Measurements from ENCODE around the gene ST3GAL3.

Gene ST3GAL3

DNA sequence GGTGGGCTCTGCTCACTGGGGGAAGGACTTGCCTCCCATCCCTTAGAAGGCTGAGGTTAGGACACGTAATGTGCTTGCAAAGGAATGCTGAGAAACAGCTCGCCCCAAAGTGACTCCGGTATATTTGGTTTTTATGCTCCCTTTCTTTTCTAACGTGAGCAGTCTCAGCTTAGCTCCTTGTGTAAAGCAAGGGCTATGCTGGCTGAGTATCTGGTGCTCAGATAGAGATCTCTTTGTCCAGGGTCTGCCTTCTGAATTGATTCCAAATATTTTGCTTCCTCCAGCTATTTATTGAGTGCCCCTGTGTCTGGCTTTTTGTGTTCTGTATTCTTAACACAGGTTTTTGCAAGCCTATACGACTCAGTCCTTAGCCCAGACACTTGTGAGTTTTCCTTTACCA lies 131.7 kb downstream of the ST3GAL3 start:
- H3K23ac ChIP-seq (ENCODE audit: low read length): no peak overlapping the region
- no CpG with 5 or more reads among the region's 5 CpGs for WGBS (ENCODE audit: extremely low coverage, insufficient coverage, insufficient read length)
- H3K79me2 ChIP-seq (ENCODE audit: control insufficient read depth, insufficient read depth, low read length, poor library complexity): peaks cover 3% of the 10 kb centered on the region

GRCh38 chr1:43841321-43842174 lies 134.2 kb downstream of the ST3GAL3 start:
- no peak overlapping the region for H3K18ac ChIP-seq (ENCODE audit: low read length)
- H4K91ac ChIP-seq (ENCODE audit: low read depth, low read length): no peak overlapping the region
- H3K27me3 ChIP-seq (ENCODE audit: insufficient read depth, low read length): no peaks in the 10 kb centered on the region
- no peak overlapping the region for H3K9ac ChIP-seq (ENCODE audit: low read length)
- no peak overlapping the region for H4K12ac ChIP-seq (ENCODE audit: low read depth, low read length)
- H3K4me2 ChIP-seq (ENCODE audit: low read length): no peak overlapping the region
- no peak overlapping the region for H2BK120ac ChIP-seq (ENCODE audit: insufficient read depth, low read length, poor library complexity)
- DNase-seq: no peak
- H3K23ac ChIP-seq (ENCODE audit: low read length): no peak overlapping the region
- H3K4ac ChIP-seq (ENCODE audit: low read depth, low read length): no peak overlapping the region
- H3K27ac ChIP-seq (ENCODE audit: low read depth, low read length): no peak overlapping the region
- H3K36me3 ChIP-seq (ENCODE audit: control insufficient read depth in 1 of 2, insufficient read depth in 2 of 2, low read length in 2 of 2): no peaks in the 10 kb centered on the region
- H3K79me2 ChIP-seq (ENCODE audit: control insufficient read depth, insufficient read depth, low read length, poor library complexity): no peaks in the 10 kb centered on the region
- no peak overlapping the region for H3K14ac ChIP-seq (ENCODE audit: low read length)
- no peaks in the 10 kb centered on the region for H3K9me3 ChIP-seq (ENCODE audit: insufficient read depth, low read depth, low read length)
- no peak overlapping the region for H2BK12ac ChIP-seq (ENCODE audit: low read length)
- H2BK5ac ChIP-seq (ENCODE audit: low read depth, low read length, poor library complexity): no peak overlapping the region
- H2AFZ ChIP-seq (ENCODE audit: insufficient read depth, low read length, poor library complexity): no peak overlapping the region
- no peak overlapping the region for H3K4me3 ChIP-seq (ENCODE audit: low read depth, low read length)
- no peaks in the 10 kb centered on the region for H3K79me1 ChIP-seq (ENCODE audit: low read length)
- H3K4me1 ChIP-seq (ENCODE audit: control insufficient read depth in 1 of 2, insufficient read depth in 2 of 2, low read length in 2 of 2): peaks cover 7 to 11% of the 10 kb centered on the region in 2 experiments
- H4K8ac ChIP-seq (ENCODE audit: low read depth, low read length): no peak overlapping the region
- no CpG with 5 or more reads among the region's 1 CpG for WGBS (ENCODE audit: extremely low coverage, insufficient coverage, insufficient read length)
- no peak overlapping the region for H2AK5ac ChIP-seq (ENCODE audit: low read length)

More for the DNA sequence above, 131.7 kb downstream of the ST3GAL3 start:
- no peaks in the 10 kb centered on the region for H3K27me3 ChIP-seq (ENCODE audit: insufficient read depth, low read length)
- no peak overlapping the region for H4K12ac ChIP-seq (ENCODE audit: low read depth, low read length)
- H4K8ac ChIP-seq (ENCODE audit: low read depth, low read length): no peak overlapping the region
- no peak overlapping the region for H2BK5ac ChIP-seq (ENCODE audit: low read depth, low read length, poor library complexity)
- peak overlapping the region; percentile 39 for H4K91ac ChIP-seq (ENCODE audit: low read depth, low read length)
- H3K79me1 ChIP-seq (ENCODE audit: low read length): peaks cover 4% of the 10 kb centered on the region
- H3K4me2 ChIP-seq (ENCODE audit: low read length): peak overlapping the region; percentile 39
- peaks cover 2% of the 10 kb centered on the region for H3K9me3 ChIP-seq (ENCODE audit: insufficient read depth, low read depth, low read length)
- no peak overlapping the region for H3K14ac ChIP-seq (ENCODE audit: low read length)
- no peaks in the 10 kb centered on the region for H3K36me3 ChIP-seq (ENCODE audit: control insufficient read depth in 1 of 2, insufficient read depth in 2 of 2, low read length in 2 of 2)
- no peak overlapping the region for H3K4ac ChIP-seq (ENCODE audit: low read depth, low read length)
- H2BK120ac ChIP-seq (ENCODE audit: insufficient read depth, low read length, poor library complexity): peak overlapping the region; percentile 64
- H2BK12ac ChIP-seq (ENCODE audit: low read length): peak overlapping the region; percentile 23
- DNase-seq: no peak
- H3K4me1 ChIP-seq (ENCODE audit: control insufficient read depth in 1 of 2, insufficient read depth in 2 of 2, low read length in 2 of 2): peaks cover 23% of the 10 kb centered on the region in 2 experiments
- H3K27ac ChIP-seq (ENCODE audit: low read depth, low read length): peak overlapping the region; percentile 52
- no peak overlapping the region for H3K4me3 ChIP-seq (ENCODE audit: low read depth, low read length)
- H2AK5ac ChIP-seq (ENCODE audit: low read length): no peak overlapping the region
- H3K9ac ChIP-seq (ENCODE audit: low read length): peak overlapping the region; percentile 45
- peak overlapping the region; percentile 62 for H3K18ac ChIP-seq (ENCODE audit: low read length)
- H2AFZ ChIP-seq (ENCODE audit: insufficient read depth, low read length, poor library complexity): no peak overlapping the region

DNA sequence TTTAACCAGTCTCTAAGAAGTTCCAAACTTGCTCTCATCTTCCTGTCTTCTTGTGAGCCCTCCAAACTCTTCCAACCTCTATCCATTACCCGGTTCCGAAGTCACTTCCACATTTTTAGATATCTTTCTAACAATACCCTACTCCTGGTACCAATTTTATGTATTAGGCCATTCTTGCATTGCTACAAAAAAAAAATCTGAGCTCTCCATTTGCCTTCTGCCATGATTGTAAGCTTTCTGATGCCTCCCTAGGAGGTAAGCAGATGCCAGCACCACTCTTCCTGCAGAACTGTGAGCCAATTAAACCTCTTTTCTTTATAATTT lies 134.8 kb downstream of the ST3GAL3 start:
- H3K27me3 ChIP-seq (ENCODE audit: insufficient read depth, low read length): no peaks in the 10 kb centered on the region
- H3K4me1 ChIP-seq (ENCODE audit: control insufficient read depth in 1 of 2, insufficient read depth in 2 of 2, low read length in 2 of 2): peaks cover 7 to 11% of the 10 kb centered on the region in 2 experiments
- no peak overlapping the region for H2AFZ ChIP-seq (ENCODE audit: insufficient read depth, low read length, poor library complexity)
- no peaks in the 10 kb centered on the region for H3K9me3 ChIP-seq (ENCODE audit: insufficient read depth, low read depth, low read length)
- no peaks in the 10 kb centered on the region for H3K79me2 ChIP-seq (ENCODE audit: control insufficient read depth, insufficient read depth, low read length, poor library complexity)
- H2BK12ac ChIP-seq (ENCODE audit: low read length): no peak overlapping the region
- no peak overlapping the region for H4K91ac ChIP-seq (ENCODE audit: low read depth, low read length)
- no peak overlapping the region for H3K18ac ChIP-seq (ENCODE audit: low read length)
- H3K36me3 ChIP-seq (ENCODE audit: control insufficient read depth in 1 of 2, insufficient read depth in 2 of 2, low read length in 2 of 2): no peaks in the 10 kb centered on the region
- no peaks in the 10 kb centered on the region for H3K79me1 ChIP-seq (ENCODE audit: low read length)
- DNase-seq: no peak
- no peak overlapping the region for H4K8ac ChIP-seq (ENCODE audit: low read depth, low read length)
- no peak overlapping the region for H3K23ac ChIP-seq (ENCODE audit: low read length)
- H3K9ac ChIP-seq (ENCODE audit: low read length): no peak overlapping the region
- no peak overlapping the region for H4K12ac ChIP-seq (ENCODE audit: low read depth, low read length)
- H2BK120ac ChIP-seq (ENCODE audit: insufficient read depth, low read length, poor library complexity): no peak overlapping the region
- no peak overlapping the region for H3K4me3 ChIP-seq (ENCODE audit: low read depth, low read length)
- WGBS (ENCODE audit: extremely low coverage, insufficient coverage, insufficient read length): no CpG with 5 or more reads among the region's 2 CpGs
- H2BK5ac ChIP-seq (ENCODE audit: low read depth, low read length, poor library complexity): no peak overlapping the region
- H3K27ac ChIP-seq (ENCODE audit: low read depth, low read length): no peak overlapping the region
- H3K14ac ChIP-seq (ENCODE audit: low read length): no peak overlapping the region
- no peak overlapping the region for H2AK5ac ChIP-seq (ENCODE audit: low read length)
- no peak overlapping the region for H3K4ac ChIP-seq (ENCODE audit: low read depth, low read length)
- no peak overlapping the region for H3K4me2 ChIP-seq (ENCODE audit: low read length)

- H3K4me2 ChIP-seq (ENCODE audit: low read length): no peak overlapping the region
- H3K9me3 ChIP-seq (ENCODE audit: insufficient read depth, low read depth, low read length): no peaks in the 10 kb centered on the region
Measured at GRCh38 chr1:43843684-43844083, 136.3 kb downstream of the ST3GAL3 start.

More at GRCh38 chr1:43843684-43844083, 136.3 kb downstream of the ST3GAL3 start:
- H3K18ac ChIP-seq (ENCODE audit: low read length): no peak overlapping the region
- H4K8ac ChIP-seq (ENCODE audit: low read depth, low read length): no peak overlapping the region
- no peak overlapping the region for H3K4me3 ChIP-seq (ENCODE audit: low read depth, low read length)
- no peak overlapping the region for H2AFZ ChIP-seq (ENCODE audit: insufficient read depth, low read length, poor library complexity)
- H2AK5ac ChIP-seq (ENCODE audit: low read length): no peak overlapping the region
- no CpG with 5 or more reads among the region's 5 CpGs for WGBS (ENCODE audit: extremely low coverage, insufficient coverage, insufficient read length)
- H3K27ac ChIP-seq (ENCODE audit: low read depth, low read length): no peak overlapping the region
- no peak overlapping the region for H3K4ac ChIP-seq (ENCODE audit: low read depth, low read length)
- H2BK120ac ChIP-seq (ENCODE audit: insufficient read depth, low read length, poor library complexity): no peak overlapping the region
- no peak overlapping the region for H2BK12ac ChIP-seq (ENCODE audit: low read length)
- no peaks in the 10 kb centered on the region for H3K27me3 ChIP-seq (ENCODE audit: insufficient read depth, low read length)
- H3K36me3 ChIP-seq (ENCODE audit: control insufficient read depth in 1 of 2, insufficient read depth in 2 of 2, low read length in 2 of 2): no peaks in the 10 kb centered on the region
- H3K79me2 ChIP-seq (ENCODE audit: control insufficient read depth, insufficient read depth, low read length, poor library complexity): no peaks in the 10 kb centered on the region
- no peak overlapping the region for H3K14ac ChIP-seq (ENCODE audit: low read length)
- DNase-seq: no peak
- H2BK5ac ChIP-seq (ENCODE audit: low read depth, low read length, poor library complexity): no peak overlapping the region
- H3K9ac ChIP-seq (ENCODE audit: low read length): no peak overlapping the region
- no peak overlapping the region for H4K91ac ChIP-seq (ENCODE audit: low read depth, low read length)
- H3K4me1 ChIP-seq (ENCODE audit: control insufficient read depth in 1 of 2, insufficient read depth in 2 of 2, low read length in 2 of 2): peaks cover 4 to 6% of the 10 kb centered on the region in 2 experiments
- no peak overlapping the region for H3K23ac ChIP-seq (ENCODE audit: low read length)
- H4K12ac ChIP-seq (ENCODE audit: low read depth, low read length): no peak overlapping the region
- no peaks in the 10 kb centered on the region for H3K79me1 ChIP-seq (ENCODE audit: low read length)

Measured in trophoblast cell (in vitro differentiated cells and primary cell).